ENCODE results near the gene PTGES3. TPM values are rescaled to one million over a fixed set of nuclear protein-coding genes. Genes with fewer than 3 reads are reported as not detected.

The PTGES3 gene
- total and polyA plus RNA-seq, 11 donors: 48.0 to 125 (median 103) TPM

- Histone ChIP-seq H3K4me1 (peaks cover 18 to 78% (median 63%) of the 10 kb centered on the region in 12 donors), H3K27ac (peak within 1 kb of the TSS; percentile 84 to 98 (median 94)), H3K36me3 (peaks cover 0 to 21% (median 15%) of the 10 kb centered on the region in 9 donors), H3K9me3 (no peaks in the 10 kb centered on the region), H3K4me3 (peak within 1 kb of the TSS; percentile 80 to 100 (median 98)), H3K27me3 (no peaks in the 10 kb centered on the region)
- DNase-seq (peak; percentile 91 to 93 (median 93)), ATAC-seq (peak; percentile 79 to 90 (median 87))
- WGBS, 4 donors: 0 to 2% (median 1%) methylated on average over 8 to 31 of the region's 31 CpGs
- intact Hi-C loops (cut with DNase I): loop anchor here in 6 of 10 donors (2.0 to 10.0 kb wide), 6 partner anchors 33 to 118 kb away; partner anchors contain the start of gene RBMS2 (in 1 of the 6)
- TF ChIP-seq CTCF (IDR thresholded peaks at IDR 0.05): no peak
- no peak for TF ChIP-seq POLR2A (IDR thresholded peaks at IDR 0.05)
Observed at GRCh38 chr12:56630180-56630632, 57.9 kb downstream of the PTGES3 start, which contains the start of gene BAZ2A. BAZ2A (minus strand) TSS chr12:56630326; CDS start chr12:56617530, 12,796 bp downstream.

- H3K4me1 ChIP-seq: peaks cover 18 to 83% (median 67%) of the 10 kb centered on the region in 12 donors
Observed at GRCh38 chr12:56629459-56630179, 58.5 kb downstream of the PTGES3 start.

GRCh38 chr12:56628671-56629458, 59.2 kb downstream of the PTGES3 start:
- peaks cover 0 to 29% (median 16%) of the 10 kb centered on the region in 9 donors for H3K36me3 ChIP-seq
- H3K4me1 ChIP-seq: peaks cover 18 to 85% (median 69%) of the 10 kb centered on the region in 12 donors
- DNase-seq (peak; percentile 69 to 78 (median 76)), ATAC-seq (peak in 3 of 4 donors; percentile 3 to 50 (median 25))
- peak overlapping the region; percentile 84 to 98 (median 94) for H3K27ac ChIP-seq
- H3K27me3 ChIP-seq: no peaks in the 10 kb centered on the region
- intact Hi-C loops (cut with DNase I): no loop called here
- no peaks in the 10 kb centered on the region for H3K9me3 ChIP-seq
- TF ChIP-seq POLR2A (IDR thresholded peaks at IDR 0.05) (no peak), CTCF (IDR thresholded peaks at IDR 0.05) (no peak)
- 0 to 1% (median 1%) methylated on average over 18 of the region's 18 CpGs for WGBS, 4 donors
- peak overlapping the region; percentile 80 to 100 (median 98) for H3K4me3 ChIP-seq

More at GRCh38 chr12:56629459-56630179, 58.5 kb downstream of the PTGES3 start:
- peak overlapping the region; percentile 84 to 98 (median 94) for H3K27ac ChIP-seq
- peak overlapping the region; percentile 80 to 100 (median 98) for H3K4me3 ChIP-seq
- H3K36me3 ChIP-seq: peaks cover 0 to 24% (median 16%) of the 10 kb centered on the region in 9 donors
- intact Hi-C loops (cut with DNase I): loop anchor here in 6 of 10 donors (2.0 to 10.0 kb wide), 6 partner anchors 32 to 117 kb away; partner anchors contain the start of gene RBMS2 (in 1 of the 6)
- no peaks in the 10 kb centered on the region for H3K27me3 ChIP-seq
- DNase-seq (peak in 3 of 5 donors; percentile 34 to 45 (median 37)), ATAC-seq (peak; percentile 10 to 47 (median 37))
- H3K9me3 ChIP-seq: no peaks in the 10 kb centered on the region
- 0 to 1% (median 1%) methylated on average over 26 to 46 of the region's 46 CpGs for WGBS, 4 donors
- no peak for TF ChIP-seq CTCF (IDR thresholded peaks at IDR 0.05)
- no peak for TF ChIP-seq POLR2A (IDR thresholded peaks at IDR 0.05)
